ENCODE data around the gene PJA1.

PJA1 gene

GRCh38 chrX:69185886-69186285, 20.6 kb upstream of the PJA1 start:
- Histone ChIP-seq H3K36me3 (ENCODE audit: control insufficient read depth in 2 of 2, insufficient read depth in 1 of 2, low read length in 2 of 2) (no peaks in the 10 kb centered on the region), H3K27ac (ENCODE audit: extremely low read depth, low read depth, low read length) (no peak overlapping the region), H3K4me1 (ENCODE audit: control insufficient read depth, insufficient read depth, low read length) (no peaks in the 10 kb centered on the region), H3K9me3 (ENCODE audit: control insufficient read depth, insufficient read depth, low read depth, low read length) (no peaks in the 10 kb centered on the region; the same call in 1 of the 2 replicates), H3K4me3 (ENCODE audit: low read depth, low read length) (no peak overlapping the region)
- TF ChIP-seq KLF1 (tag by site-specific recombination; IDR thresholded peaks at IDR 0.05) (no peak), ZNF768 (tag by site-specific recombination; IDR thresholded peaks at IDR 0.05) (no peak)
- ChIA-PET CTCF (no interaction called here), POLR2A (no interaction called here)

DNA sequence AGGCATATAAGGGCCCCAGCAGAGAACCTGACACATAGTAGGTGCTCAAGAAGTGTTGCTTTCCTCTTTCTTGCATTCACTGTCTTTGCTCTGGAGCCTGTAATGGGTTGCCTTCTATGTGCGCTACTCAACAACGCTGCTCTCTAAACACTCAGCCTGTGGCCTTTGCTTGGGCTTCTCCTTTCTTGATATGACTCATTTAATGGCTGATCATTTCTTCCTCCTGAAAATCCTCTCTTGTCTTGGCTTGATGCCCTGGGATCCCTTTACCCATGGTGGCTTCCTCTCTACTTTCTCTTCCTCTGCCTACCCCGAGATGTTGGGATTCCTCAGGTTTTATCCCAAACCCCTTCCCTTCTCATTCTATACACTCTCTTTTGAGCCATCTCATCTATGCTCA, 19.9 kb upstream of the PJA1 start:
- POLR2A ChIA-PET, result no interaction called here
- Histone ChIP-seq H3K4me3 (ENCODE audit: low read depth, low read length) (no peak overlapping the region), H3K4me1 (ENCODE audit: control insufficient read depth, insufficient read depth, low read length) (no peaks in the 10 kb centered on the region), H3K36me3 (ENCODE audit: control insufficient read depth in 2 of 2, insufficient read depth in 1 of 2, low read length in 2 of 2) (no peaks in the 10 kb centered on the region), H3K9me3 (ENCODE audit: control insufficient read depth, insufficient read depth, low read depth, low read length) (no peaks in the 10 kb centered on the region; the same call in 1 of the 2 replicates), H3K27ac (ENCODE audit: extremely low read depth, low read depth, low read length) (no peak overlapping the region)
- no peak for TF ChIP-seq ZBTB17 (tag by site-specific recombination; IDR thresholded peaks at IDR 0.05)
- TF ChIP-seq HOXA7 (CRISPR knock-in tag; IDR thresholded peaks at IDR 0.05; ENCODE audit: borderline replicate concordance), result no peak
- no peak for TF ChIP-seq ZNF169 (tag by site-specific recombination; IDR thresholded peaks at IDR 0.05)
- TF ChIP-seq, protein P1, sequence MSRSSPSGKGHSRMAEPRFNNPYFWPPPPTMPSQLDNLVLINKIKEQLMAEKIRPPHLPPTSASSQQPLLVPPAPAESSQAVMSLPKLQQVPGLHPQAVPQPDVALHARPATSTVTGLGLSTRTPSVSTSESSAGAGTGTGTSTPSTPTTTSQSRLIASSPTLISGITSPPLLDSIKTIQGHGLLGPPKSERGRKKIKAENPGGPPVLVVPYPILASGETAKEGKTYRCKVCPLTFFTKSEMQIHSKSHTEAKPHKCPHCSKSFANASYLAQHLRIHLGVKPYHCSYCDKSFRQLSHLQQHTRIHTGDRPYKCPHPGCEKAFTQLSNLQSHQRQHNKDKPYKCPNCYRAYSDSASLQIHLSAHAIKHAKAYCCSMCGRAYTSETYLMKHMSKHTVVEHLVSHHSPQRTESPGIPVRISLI (tag by site-specific recombination; IDR thresholded peaks at IDR 0.05), result no peak
- TF ChIP-seq ZNF19 (tag by site-specific recombination; IDR thresholded peaks at IDR 0.05; ENCODE audit: low read depth), result no peak
- TF ChIP-seq YY1 (tag by site-specific recombination; IDR thresholded peaks at IDR 0.05), result no peak
- no peak for TF ChIP-seq ZNF701 (tag by site-specific recombination; IDR thresholded peaks at IDR 0.05)
- no peak for TF ChIP-seq ZNF76 (tag by site-specific recombination; IDR thresholded peaks at IDR 0.05; ENCODE audit: borderline replicate concordance, low read depth)
- no peak for TF ChIP-seq ZNF791 (tag by site-specific recombination; IDR thresholded peaks at IDR 0.05)
- TF ChIP-seq KLF10 (tag by site-specific recombination; IDR thresholded peaks at IDR 0.05), result no peak
- TF ChIP-seq OSR2 (tag by site-specific recombination; IDR thresholded peaks at IDR 0.05), result no peak
- TF ChIP-seq ZNF426 (tag by site-specific recombination; IDR thresholded peaks at IDR 0.05), result no peak
- TF ChIP-seq ZNF423 (tag by site-specific recombination; IDR thresholded peaks at IDR 0.05), result no peak
- TF ChIP-seq ZNF10 (tag by site-specific recombination; IDR thresholded peaks at IDR 0.05), result no peak
- no peak for TF ChIP-seq ZNF600 (tag by site-specific recombination; IDR thresholded peaks at IDR 0.05)
- TF ChIP-seq, protein P2, sequence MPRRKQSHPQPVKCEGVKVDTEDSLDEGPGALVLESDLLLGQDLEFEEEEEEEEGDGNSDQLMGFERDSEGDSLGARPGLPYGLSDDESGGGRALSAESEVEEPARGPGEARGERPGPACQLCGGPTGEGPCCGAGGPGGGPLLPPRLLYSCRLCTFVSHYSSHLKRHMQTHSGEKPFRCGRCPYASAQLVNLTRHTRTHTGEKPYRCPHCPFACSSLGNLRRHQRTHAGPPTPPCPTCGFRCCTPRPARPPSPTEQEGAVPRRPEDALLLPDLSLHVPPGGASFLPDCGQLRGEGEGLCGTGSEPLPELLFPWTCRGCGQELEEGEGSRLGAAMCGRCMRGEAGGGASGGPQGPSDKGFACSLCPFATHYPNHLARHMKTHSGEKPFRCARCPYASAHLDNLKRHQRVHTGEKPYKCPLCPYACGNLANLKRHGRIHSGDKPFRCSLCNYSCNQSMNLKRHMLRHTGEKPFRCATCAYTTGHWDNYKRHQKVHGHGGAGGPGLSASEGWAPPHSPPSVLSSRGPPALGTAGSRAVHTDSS (tag by site-specific recombination; IDR thresholded peaks at IDR 0.05), result no peak
- no peak for TF ChIP-seq ZNF449 (tag by site-specific recombination; IDR thresholded peaks at IDR 0.05)
- TF ChIP-seq PRDM2 (tag by site-specific recombination; IDR thresholded peaks at IDR 0.05; ENCODE audit: borderline replicate concordance), result no peak
- CTCF ChIA-PET, result no interaction called here
